ENCODE measurements around the gene SRR.

DNA sequence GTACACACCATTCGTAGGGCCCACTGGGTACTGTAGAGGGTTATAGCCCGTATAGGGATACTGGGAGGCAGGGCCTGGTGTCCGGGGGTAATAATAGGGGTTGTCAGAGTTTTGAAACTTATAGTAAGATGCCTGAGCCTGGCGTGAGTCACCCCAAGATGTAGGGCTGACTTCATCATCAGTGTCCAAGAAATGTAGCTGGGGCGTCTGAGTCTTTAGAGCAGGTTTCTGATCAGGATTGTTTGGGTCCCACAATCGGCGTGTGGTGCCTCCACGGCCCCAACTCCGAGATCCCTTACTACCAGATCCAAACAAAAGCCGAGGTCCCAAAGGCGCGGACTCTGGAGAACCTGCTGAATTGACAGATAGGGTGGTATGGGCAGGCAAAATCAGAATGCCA is 4.6 kb upstream of the SRR start:
- no peak for TF ChIP-seq NFYA (IDR thresholded peaks at IDR 0.05; ENCODE audit: borderline replicate concordance, low read depth, low read length)
- no peak for TF ChIP-seq RCOR1 (conservative IDR thresholded peaks at IDR 0.05; ENCODE audit: low read depth, low read length)
- no peak for TF ChIP-seq HCFC1 (IDR thresholded peaks at IDR 0.05; ENCODE audit: low read length)
- no peak for TF ChIP-seq CREB1 (IDR thresholded peaks at IDR 0.05; ENCODE audit: low read depth)
- TF ChIP-seq YY1 (IDR thresholded peaks at IDR 0.05; ENCODE audit: low read depth, low read length), result no peak
- TF ChIP-seq FOS (IDR thresholded peaks at IDR 0.05; ENCODE audit: borderline replicate concordance, extremely low read depth, insufficient read length), result no peak
- TF ChIP-seq, protein P1, sequence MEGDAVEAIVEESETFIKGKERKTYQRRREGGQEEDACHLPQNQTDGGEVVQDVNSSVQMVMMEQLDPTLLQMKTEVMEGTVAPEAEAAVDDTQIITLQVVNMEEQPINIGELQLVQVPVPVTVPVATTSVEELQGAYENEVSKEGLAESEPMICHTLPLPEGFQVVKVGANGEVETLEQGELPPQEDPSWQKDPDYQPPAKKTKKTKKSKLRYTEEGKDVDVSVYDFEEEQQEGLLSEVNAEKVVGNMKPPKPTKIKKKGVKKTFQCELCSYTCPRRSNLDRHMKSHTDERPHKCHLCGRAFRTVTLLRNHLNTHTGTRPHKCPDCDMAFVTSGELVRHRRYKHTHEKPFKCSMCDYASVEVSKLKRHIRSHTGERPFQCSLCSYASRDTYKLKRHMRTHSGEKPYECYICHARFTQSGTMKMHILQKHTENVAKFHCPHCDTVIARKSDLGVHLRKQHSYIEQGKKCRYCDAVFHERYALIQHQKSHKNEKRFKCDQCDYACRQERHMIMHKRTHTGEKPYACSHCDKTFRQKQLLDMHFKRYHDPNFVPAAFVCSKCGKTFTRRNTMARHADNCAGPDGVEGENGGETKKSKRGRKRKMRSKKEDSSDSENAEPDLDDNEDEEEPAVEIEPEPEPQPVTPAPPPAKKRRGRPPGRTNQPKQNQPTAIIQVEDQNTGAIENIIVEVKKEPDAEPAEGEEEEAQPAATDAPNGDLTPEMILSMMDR (IDR thresholded peaks at IDR 0.05 in 2 of 3, conservative IDR thresholded peaks at IDR 0.05 in 1 of 3; ENCODE audit: control insufficient read depth in 2 of 3, extremely low read depth in 1 of 3, insufficient read depth in 1 of 3, low read depth in 3 of 3, low read length in 3 of 3), result no peak
- no peak for TF ChIP-seq MEF2A (IDR thresholded peaks at IDR 0.05; ENCODE audit: insufficient read depth, low read depth, low read length)
- no peak for TF ChIP-seq EZH2 (IDR thresholded peaks at IDR 0.05; ENCODE audit: borderline replicate concordance, control insufficient read depth, low read depth, low read length)
- TF ChIP-seq ZZZ3 (IDR thresholded peaks at IDR 0.05; ENCODE audit: control insufficient read depth, insufficient read length, low read depth), result no peak
- TF ChIP-seq POLR2A (IDR thresholded peaks at IDR 0.05; ENCODE audit: low read depth, low read length), result no peak
